Endothelial cell of umbilical vein (primary cell): ENCODE measurements around the gene SSH3. TPM values are rescaled to one million over a fixed set of nuclear protein-coding genes. Genes with fewer than 3 reads are reported as not detected.

Experiments
- BruUV-seq: library from RNA; stranded (reverse); fragments of 400-500 nt; replicated peaks from 2 replicates; lab custom pipeline; 2021; lab: Mats Ljungman, UMichigan
- CTCF ChIA-PET: fragments of 300-600, 350-600 bp; sonication (Branson Sonifier 250); formaldehyde crosslinking; loops from one replicate; lab custom pipeline; 2021; ENCODE audit warnings: antibody characterized with exemption, inconsistent platforms; lab: Charles Lee
- POLR2A ChIA-PET: fragments of 300-600, 350-600 bp; sonication (Branson Sonifier 250); formaldehyde crosslinking; loops from one replicate; lab custom pipeline; 2021; ENCODE audit warnings: antibody characterized with exemption, inconsistent platforms; lab: Charles Lee
- DNase-seq: peaks from one replicate; pipeline ENCODE4 v3.0.0-alpha.2; 2011; ENCODE audit warnings: low read depth, low spot score
- FAIRE-seq: peaks from 2 replicates; lab custom pipeline; 2011; peaks lifted over from hg19 to GRCh38; lab: Jason Lieb, UNC
- H2AFZ ChIP-seq: 2 replicates; pipeline ENCODE4 v1.6.0; 2012; ENCODE audit warnings: low read depth, low read length, control low read depth, inconsistent platforms
- H3K27ac ChIP-seq: 2 replicates; pipeline ENCODE4 v1.5.1; 2011; ENCODE audit warnings: low read depth, mild to moderate bottlenecking, control low read depth, low read length, moderate library complexity; ENCODE audit not compliant: insufficient read depth
- H3K27me3 ChIP-seq, 2 experiments: 2 replicates each; pipeline versions ENCODE4 v1.6.0 to v1.6.1; 2011; ENCODE audit warnings: low read length in 2 of 2, mixed read lengths in 1 of 2; ENCODE audit not compliant: control insufficient read depth in 2 of 2, insufficient read depth in 2 of 2
- H3K36me3 ChIP-seq, 2 experiments: 2 replicates in 1 of 2; 3 replicates in 1 of 2; pipeline ENCODE4 v1.5.1; 2011; ENCODE audit warnings: low read length in 2 of 2, mild to moderate bottlenecking in 1 of 2, moderate library complexity in 1 of 2; ENCODE audit not compliant: control insufficient read depth in 2 of 2, insufficient read depth in 2 of 2; ENCODE audit errors: extremely low read depth in 1 of 2
- H3K4me1 ChIP-seq: 3 replicates; pipeline ENCODE4 v1.5.1; 2011; ENCODE audit warnings: mild to moderate bottlenecking, low read length; ENCODE audit not compliant: control insufficient read depth, insufficient read depth; ENCODE audit errors: extremely low read depth
- H3K4me2 ChIP-seq: 2 replicates; pipeline ENCODE4 v1.6.1; 2011; ENCODE audit warnings: low read length, control low read depth, mixed read lengths; ENCODE audit not compliant: insufficient read depth
- H3K4me3 ChIP-seq, 3 experiments: fragments of 200-600 bp in 1 of 3; sonication (generic), shearing (Covaris generic) in 1 of 3; replicated peaks in 1 of 3; 2 replicates each; pipeline ENCODE4 v1.5.1; 2011 to 2016; ENCODE audit warnings: control low read depth in 3 of 3, low read length in 3 of 3, mild to moderate bottlenecking in 2 of 3, inconsistent platforms in 1 of 3, low read depth in 1 of 3, moderate library complexity in 1 of 3; ENCODE audit not compliant: insufficient read depth in 1 of 3
- H3K79me2 ChIP-seq: 2 replicates; pipeline ENCODE4 v1.6.0; 2012; ENCODE audit warnings: low read length, inconsistent platforms; ENCODE audit not compliant: control insufficient read depth, insufficient read depth
- H3K9ac ChIP-seq: replicated peaks from 2 replicates; pipeline ENCODE3; 2011; ENCODE audit warnings: low read length, control low read depth; ENCODE audit not compliant: insufficient read depth; ENCODE audit errors: extremely low read depth
- H3K9me1 ChIP-seq: replicated peaks from 3 replicates; pipeline ENCODE4 v1.6.0; 2011; ENCODE audit warnings: mild to moderate bottlenecking, low read length; ENCODE audit not compliant: control insufficient read depth, insufficient read depth; ENCODE audit errors: extremely low read depth
- H3K9me3 ChIP-seq: replicated peaks from 2 replicates; pipeline ENCODE4 v1.5.1; 2012; ENCODE audit warnings: low read length, inconsistent platforms; ENCODE audit not compliant: control insufficient read depth, insufficient read depth
- H4K20me1 ChIP-seq: replicated peaks from 2 replicates; pipeline ENCODE3; 2011; ENCODE audit warnings: mild to moderate bottlenecking, low read length; ENCODE audit not compliant: control insufficient read depth, insufficient read depth; ENCODE audit errors: extremely low read depth
- EZH2 ChIP-seq: IDR thresholded peaks from 2 replicates; pipeline ENCODE4 v1.6.1; 2012; ENCODE audit warnings: borderline replicate concordance, low read depth, mild to moderate bottlenecking, moderate library complexity, low read length, inconsistent platforms; ENCODE audit not compliant: severe bottlenecking
- FOS ChIP-seq: IDR thresholded peaks from 2 replicates; pipeline ENCODE4 v1.6.1; 2011; ENCODE audit warnings: mild to moderate bottlenecking, low read length, moderate library complexity, borderline replicate concordance; ENCODE audit not compliant: insufficient read depth
- GATA2 ChIP-seq: IDR thresholded peaks from 2 replicates; pipeline ENCODE4 v1.7.0; 2011; ENCODE audit warnings: low read depth, mild to moderate bottlenecking, moderate library complexity, mixed read lengths, low read length; ENCODE audit not compliant: insufficient read length, insufficient read depth
- JUN ChIP-seq: IDR thresholded peaks from 2 replicates; pipeline ENCODE4 v1.6.1; 2011; ENCODE audit warnings: borderline replicate concordance, low read depth; ENCODE audit not compliant: insufficient read length, insufficient read depth
- MAX ChIP-seq: IDR thresholded peaks from 2 replicates; pipeline ENCODE4 v1.6.1; 2011; ENCODE audit not compliant: insufficient read depth, insufficient read length
- MYC ChIP-seq: IDR thresholded peaks from one replicate; pipeline ENCODE4 v1.6.1; 2011; ENCODE audit warnings: mild to moderate bottlenecking, low read depth, low read length
- POLR2A ChIP-seq: IDR thresholded peaks from 2 replicates; pipeline ENCODE4 v1.6.1; 2012; ENCODE audit warnings: low read depth, mild to moderate bottlenecking, control low read depth, low read length
- POLR2AphosphoS5 ChIP-seq: IDR thresholded peaks from 2 replicates; pipeline ENCODE4 v1.6.1; 2012; ENCODE audit warnings: low read depth, mild to moderate bottlenecking, control low read depth, low read length, moderate library complexity; ENCODE audit not compliant: insufficient read depth
- dilution Hi-C: fragments of 300-500 bp; cut with MboI; formaldehyde crosslinking; loops from one replicate; pipeline ENCODE4 v1.15.0; 2019; ENCODE audit warnings: low sequenced_read_pairs; ENCODE audit not compliant: extremely low pct_ligation_motif_present
- intact Hi-C: fragments of 100-400 bp; cut with micrococcal nuclease; formaldehyde crosslinking; loops from one replicate; pipeline ENCODE4 v1.10.0; 2022
- polyA plus RNA-seq, 4 experiments: library from polyadenylated mRNA; depleted of rRNA in 3 of 4; stranded (reverse) in 3 of 4; unstranded in 1 of 4; fragments of >200 nt; gene quantifications; 2 replicates each; pipeline versions ENCODE4 v1.2.1 to v1.2.3, GENCODE V29; 2011 to 2012; ENCODE audit warnings: missing spikeins in 1 of 4
- total RNA-seq: library from RNA; stranded (reverse); gene quantifications from 2 replicates; pipeline ENCODE4 v1.2.3, GENCODE V29; 2021
- TF ChIP-seq, protein P1 (sequence below), 2 donors: IDR thresholded peaks; 1 replicate in 1 of 2; 2 replicates in 1 of 2; pipeline ENCODE4 v1.5.1; 2011; ENCODE audit warnings: low read length in 2 of 2, mild to moderate bottlenecking in 2 of 2, moderate library complexity in 2 of 2, control low read depth in 1 of 2, inconsistent platforms in 1 of 2, low read depth in 1 of 2; ENCODE audit not compliant: insufficient read depth in 1 of 2; ENCODE audit errors: extremely low read depth in 1 of 2

SSH3 gene
- total and polyA plus RNA-seq, 2 donors (not counting 3 experiments of a cell fraction or from before 2014, with no cell fraction given) = 14.3 to 16.5 TPM

DNA sequence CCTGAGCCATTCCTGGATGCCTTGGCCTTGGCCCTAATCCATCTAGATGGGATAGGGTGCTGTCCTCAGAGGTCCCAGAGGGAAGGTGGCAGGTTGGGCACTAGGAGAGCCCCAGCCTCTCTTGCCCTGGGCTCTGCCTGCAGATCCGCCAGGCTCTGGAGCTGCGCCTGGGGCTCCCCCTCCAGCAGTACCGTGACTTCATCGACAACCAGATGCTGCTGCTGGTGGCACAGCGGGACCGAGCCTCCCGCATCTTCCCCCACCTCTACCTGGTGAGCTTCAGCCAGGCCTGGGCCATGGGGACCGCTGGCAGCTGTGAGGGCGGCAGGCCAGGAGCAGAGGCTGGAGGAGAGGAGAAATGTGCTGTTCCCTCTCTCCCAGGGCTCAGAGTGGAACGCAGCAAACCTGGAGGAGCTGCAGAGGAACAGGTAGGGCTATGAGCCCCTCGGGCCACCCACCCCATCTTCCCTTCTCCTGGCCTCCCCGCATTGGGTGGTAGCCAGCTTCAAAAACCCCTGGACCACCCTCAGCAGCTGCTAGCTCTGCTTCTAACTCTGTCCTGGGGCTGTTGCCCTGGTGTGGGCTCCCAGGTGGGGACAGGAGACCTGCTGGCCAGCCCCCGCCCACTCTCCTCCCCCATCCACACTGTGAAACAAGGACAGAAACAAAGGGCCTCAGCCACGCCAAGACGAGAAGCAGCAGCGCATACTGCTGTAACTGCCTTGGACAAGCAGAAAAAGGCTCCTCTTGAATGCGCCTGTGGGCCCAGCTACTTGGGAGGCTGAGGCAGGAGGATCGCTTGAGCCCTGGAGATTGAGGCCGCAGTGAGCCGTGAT lies 4.9 kb downstream of the SSH3 start:
- BruUV-seq = no TSS peak
- Histone ChIP-seq H3K9ac (no peak overlapping the region), H3K27me3 (no peaks in the 10 kb centered on the region), H3K36me3 (peaks cover 0 to 2% of the 10 kb centered on the region in 2 experiments), H4K20me1 (no peaks in the 10 kb centered on the region), H3K79me2 (no peaks in the 10 kb centered on the region), H3K27ac (no peak overlapping the region), H3K4me2 (no peak overlapping the region), H3K9me1 (no peaks in the 10 kb centered on the region), H3K4me3 (no peak overlapping the region), H2AFZ (no peak overlapping the region), H3K4me1 (peaks cover 3% of the 10 kb centered on the region), H3K9me3 (no peaks in the 10 kb centered on the region)
- dilution Hi-C loops (no loop called here), intact Hi-C loops (no loop called here)
- no peak for DNase-seq
- CTCF ChIA-PET = interaction anchor here (0.6 to 3.5 kb wide), 7 partner anchors 9 to 75 kb away, joined by 3 to 11 read pairs (median 4); partner anchors contain the start of gene ANKRD13D
- no peak for FAIRE-seq
- no peak for TF ChIP-seq GATA2
- no peak for TF ChIP-seq POLR2AphosphoS5
- no peak for TF ChIP-seq EZH2
- TF ChIP-seq FOS = no peak
- TF ChIP-seq, protein P1, sequence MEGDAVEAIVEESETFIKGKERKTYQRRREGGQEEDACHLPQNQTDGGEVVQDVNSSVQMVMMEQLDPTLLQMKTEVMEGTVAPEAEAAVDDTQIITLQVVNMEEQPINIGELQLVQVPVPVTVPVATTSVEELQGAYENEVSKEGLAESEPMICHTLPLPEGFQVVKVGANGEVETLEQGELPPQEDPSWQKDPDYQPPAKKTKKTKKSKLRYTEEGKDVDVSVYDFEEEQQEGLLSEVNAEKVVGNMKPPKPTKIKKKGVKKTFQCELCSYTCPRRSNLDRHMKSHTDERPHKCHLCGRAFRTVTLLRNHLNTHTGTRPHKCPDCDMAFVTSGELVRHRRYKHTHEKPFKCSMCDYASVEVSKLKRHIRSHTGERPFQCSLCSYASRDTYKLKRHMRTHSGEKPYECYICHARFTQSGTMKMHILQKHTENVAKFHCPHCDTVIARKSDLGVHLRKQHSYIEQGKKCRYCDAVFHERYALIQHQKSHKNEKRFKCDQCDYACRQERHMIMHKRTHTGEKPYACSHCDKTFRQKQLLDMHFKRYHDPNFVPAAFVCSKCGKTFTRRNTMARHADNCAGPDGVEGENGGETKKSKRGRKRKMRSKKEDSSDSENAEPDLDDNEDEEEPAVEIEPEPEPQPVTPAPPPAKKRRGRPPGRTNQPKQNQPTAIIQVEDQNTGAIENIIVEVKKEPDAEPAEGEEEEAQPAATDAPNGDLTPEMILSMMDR (IDR thresholded peaks at IDR 0.05; ENCODE audit: extremely low read depth in 1 of 2, insufficient read depth in 1 of 2, low read depth in 1 of 2, low read length in 2 of 2) = no peak
- TF ChIP-seq POLR2A = no peak
- no peak for TF ChIP-seq JUN
- no peak for TF ChIP-seq MAX
- no peak for TF ChIP-seq MYC
- POLR2A ChIA-PET = no interaction called here
